ENCODE measurements around the gene CNTNAP1. TPM values are rescaled to one million over a fixed set of nuclear protein-coding genes. Genes with fewer than 3 reads are reported as not detected.

Gene CNTNAP1
- total and polyA plus RNA-seq, 3 donors from 2014 or later, result 6.0 to 10.3 (median 9.0) TPM

DNA sequence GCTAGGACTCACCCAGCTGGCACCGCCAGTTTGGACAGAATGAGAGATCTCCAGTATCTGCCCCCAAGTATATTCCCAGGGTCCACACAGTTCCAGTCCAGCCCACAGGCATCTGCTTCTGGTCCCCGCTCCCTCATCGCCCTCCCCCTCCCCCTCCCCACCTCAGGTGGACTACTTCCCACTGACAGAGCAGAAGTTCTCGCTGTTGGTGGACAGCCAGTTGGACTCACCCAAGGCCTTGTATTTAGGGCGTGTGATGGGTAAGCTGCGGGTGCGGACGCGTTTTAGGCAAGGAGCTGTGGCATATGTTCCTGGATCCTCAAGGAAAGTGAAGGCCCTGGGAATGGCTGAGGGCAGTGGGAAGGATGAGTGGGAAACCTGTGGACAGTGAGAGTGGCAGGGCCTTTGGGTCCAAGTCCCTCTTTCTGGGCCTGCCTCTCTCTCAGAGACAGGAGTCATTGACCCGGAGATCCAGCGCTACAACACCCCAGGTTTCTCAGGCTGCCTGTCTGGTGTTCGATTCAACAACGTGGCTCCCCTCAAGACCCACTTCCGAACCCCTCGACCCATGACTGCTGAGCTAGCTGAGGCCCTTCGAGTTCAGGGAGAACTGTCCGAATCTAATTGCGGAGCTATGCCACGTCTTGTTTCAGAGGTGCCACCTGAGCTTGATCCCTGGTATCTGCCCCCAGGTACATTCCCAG is 14.9 kb downstream of the CNTNAP1 start:
- DNase-seq, result no peak
- no peaks in the 10 kb centered on the region for H3K36me3 ChIP-seq (ENCODE audit: low read depth, missing control alignments)
- no peaks in the 10 kb centered on the region for H3K27me3 ChIP-seq

GRCh38 chr17:42698736-42699414 is 16.5 kb downstream of the CNTNAP1 start:
- Histone ChIP-seq H3K4me1 (peaks cover 8% of the 10 kb centered on the region), H3K9me3 (no peaks in the 10 kb centered on the region), H3K27me3 (no peaks in the 10 kb centered on the region), H3K27ac (no peak overlapping the region), H3K4me3 (no peak overlapping the region), H3K36me3 (ENCODE audit: low read depth, missing control alignments) (no peaks in the 10 kb centered on the region)
- WGBS, 2 donors, result 46 to 63% methylated on average over 1 to 2 of the region's 2 CpGs
- TF ChIP-seq CTCF (IDR thresholded peaks at IDR 0.05) (no peak), POLR2A (IDR thresholded peaks at IDR 0.05) (no peak)
- peak; percentile 74 for DNase-seq
- intact Hi-C loops (cut with DNase I; ENCODE audit: low total_unique reads), result no loop called here

More for the DNA sequence above, 14.9 kb downstream of the CNTNAP1 start:
- no peak for TF ChIP-seq CTCF (IDR thresholded peaks at IDR 0.05)
- no peak for TF ChIP-seq POLR2A (IDR thresholded peaks at IDR 0.05)
- Histone ChIP-seq H3K4me3 (no peak overlapping the region), H3K9me3 (no peaks in the 10 kb centered on the region), H3K27ac (no peak overlapping the region), H3K4me1 (peaks cover 8% of the 10 kb centered on the region)
- WGBS, 2 donors, result 89 to 93% methylated on average over 16 to 19 of the region's 19 CpGs
- intact Hi-C loops (cut with DNase I; ENCODE audit: low total_unique reads), result no loop called here

DNA sequence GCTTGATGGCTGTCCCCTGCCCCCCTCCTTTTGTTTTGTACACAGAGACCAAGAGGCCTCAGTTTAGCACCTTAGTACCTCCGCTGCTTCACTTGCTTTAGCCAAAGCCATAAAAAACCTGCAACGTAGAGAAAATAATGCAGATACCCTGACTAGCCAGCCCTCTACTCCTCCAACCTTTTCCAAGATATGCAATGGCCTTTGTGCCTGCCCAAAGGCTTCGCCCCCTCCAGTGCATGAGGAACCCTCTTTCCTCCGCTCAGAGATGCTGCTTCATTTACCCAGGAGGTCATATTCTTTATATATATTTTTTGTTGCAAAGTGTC is 17.0 kb downstream of the CNTNAP1 start:
- 72 to 82% methylated on average over 4 of the region's 4 CpGs for WGBS, 2 donors
- H3K27ac ChIP-seq, result no peak overlapping the region
- H3K9me3 ChIP-seq, result no peaks in the 10 kb centered on the region
- no peak for DNase-seq
- no peaks in the 10 kb centered on the region for H3K27me3 ChIP-seq
- H3K4me1 ChIP-seq, result peaks cover 8% of the 10 kb centered on the region
- TF ChIP-seq POLR2A (IDR thresholded peaks at IDR 0.05), result no peak
- no peak for TF ChIP-seq CTCF (IDR thresholded peaks at IDR 0.05)
- intact Hi-C loops (cut with DNase I; ENCODE audit: low total_unique reads), result no loop called here
- H3K36me3 ChIP-seq (ENCODE audit: low read depth, missing control alignments), result no peaks in the 10 kb centered on the region
- H3K4me3 ChIP-seq, result no peak overlapping the region

- H3K36me3 ChIP-seq (ENCODE audit: low read depth, missing control alignments), result no peaks in the 10 kb centered on the region
- no peaks in the 10 kb centered on the region for H3K9me3 ChIP-seq
- no peak overlapping the region for H3K27ac ChIP-seq
- DNase-seq, result no peak
- TF ChIP-seq CTCF (IDR thresholded peaks at IDR 0.05), result no peak
- no peak for TF ChIP-seq POLR2A (IDR thresholded peaks at IDR 0.05)
- H3K27me3 ChIP-seq, result no peaks in the 10 kb centered on the region
- no peak overlapping the region for H3K4me3 ChIP-seq
- peaks cover 8% of the 10 kb centered on the region for H3K4me1 ChIP-seq
- intact Hi-C loops (cut with DNase I; ENCODE audit: low total_unique reads), result no loop called here
- 73 to 80% methylated on average over 10 of the region's 10 CpGs for WGBS, 2 donors
Measured at GRCh38 chr17:42700586-42701289, 18.4 kb downstream of the CNTNAP1 start.
